ENCODE measurements around the gene PREPL.

DNA sequence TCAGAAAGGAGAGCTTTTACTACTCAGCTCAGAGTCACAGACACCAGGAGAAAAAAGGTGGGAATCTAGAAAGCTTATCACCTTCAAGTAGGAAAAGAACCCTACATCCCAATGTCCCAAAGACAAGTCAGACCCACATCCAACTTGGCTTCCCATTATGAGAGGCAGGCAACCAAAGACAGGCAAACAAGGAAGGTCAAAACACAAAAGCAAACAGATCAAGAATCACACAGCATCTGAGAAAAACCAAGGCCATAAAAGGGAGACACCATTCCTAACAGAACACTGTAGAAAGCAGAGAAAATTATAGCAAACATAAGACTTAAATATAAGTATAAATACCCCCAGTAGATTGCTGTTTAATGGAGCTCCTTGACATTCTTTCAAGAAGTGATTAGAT, 45.3 kb downstream of the PREPL start:
- no peak for TF ChIP-seq EZH2 (IDR thresholded peaks at IDR 0.05; ENCODE audit: insufficient read depth, poor library complexity, severe bottlenecking)
- TF ChIP-seq EZH2phosphoT487 (IDR thresholded peaks at IDR 0.05; ENCODE audit: insufficient read depth, low read depth): no peak
